G401.6 (cell line): ENCODE measurements around the gene RC3H1.
A peak's percentile ranks its signal among the peaks of the same experiment; 100 is the strongest.
"Not testable (repeated sequence)": the region's sequence is repeated elsewhere in the genome, so short reads cannot be mapped to it uniquely, and the experiment has no call there.

Experiments used
- FAIRE-seq: peaks from 2 replicates; lab custom pipeline; 2012; peaks lifted over from hg19 to GRCh38; lab: Jason Lieb, UNC

RC3H1 gene, protein sequence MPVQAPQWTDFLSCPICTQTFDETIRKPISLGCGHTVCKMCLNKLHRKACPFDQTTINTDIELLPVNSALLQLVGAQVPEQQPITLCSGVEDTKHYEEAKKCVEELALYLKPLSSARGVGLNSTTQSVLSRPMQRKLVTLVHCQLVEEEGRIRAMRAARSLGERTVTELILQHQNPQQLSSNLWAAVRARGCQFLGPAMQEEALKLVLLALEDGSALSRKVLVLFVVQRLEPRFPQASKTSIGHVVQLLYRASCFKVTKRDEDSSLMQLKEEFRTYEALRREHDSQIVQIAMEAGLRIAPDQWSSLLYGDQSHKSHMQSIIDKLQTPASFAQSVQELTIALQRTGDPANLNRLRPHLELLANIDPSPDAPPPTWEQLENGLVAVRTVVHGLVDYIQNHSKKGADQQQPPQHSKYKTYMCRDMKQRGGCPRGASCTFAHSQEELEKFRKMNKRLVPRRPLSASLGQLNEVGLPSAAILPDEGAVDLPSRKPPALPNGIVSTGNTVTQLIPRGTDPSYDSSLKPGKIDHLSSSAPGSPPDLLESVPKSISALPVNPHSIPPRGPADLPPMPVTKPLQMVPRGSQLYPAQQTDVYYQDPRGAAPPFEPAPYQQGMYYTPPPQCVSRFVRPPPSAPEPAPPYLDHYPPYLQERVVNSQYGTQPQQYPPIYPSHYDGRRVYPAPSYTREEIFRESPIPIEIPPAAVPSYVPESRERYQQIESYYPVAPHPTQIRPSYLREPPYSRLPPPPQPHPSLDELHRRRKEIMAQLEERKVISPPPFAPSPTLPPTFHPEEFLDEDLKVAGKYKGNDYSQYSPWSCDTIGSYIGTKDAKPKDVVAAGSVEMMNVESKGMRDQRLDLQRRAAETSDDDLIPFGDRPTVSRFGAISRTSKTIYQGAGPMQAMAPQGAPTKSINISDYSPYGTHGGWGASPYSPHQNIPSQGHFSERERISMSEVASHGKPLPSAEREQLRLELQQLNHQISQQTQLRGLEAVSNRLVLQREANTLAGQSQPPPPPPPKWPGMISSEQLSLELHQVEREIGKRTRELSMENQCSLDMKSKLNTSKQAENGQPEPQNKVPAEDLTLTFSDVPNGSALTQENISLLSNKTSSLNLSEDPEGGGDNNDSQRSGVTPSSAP

DNA sequence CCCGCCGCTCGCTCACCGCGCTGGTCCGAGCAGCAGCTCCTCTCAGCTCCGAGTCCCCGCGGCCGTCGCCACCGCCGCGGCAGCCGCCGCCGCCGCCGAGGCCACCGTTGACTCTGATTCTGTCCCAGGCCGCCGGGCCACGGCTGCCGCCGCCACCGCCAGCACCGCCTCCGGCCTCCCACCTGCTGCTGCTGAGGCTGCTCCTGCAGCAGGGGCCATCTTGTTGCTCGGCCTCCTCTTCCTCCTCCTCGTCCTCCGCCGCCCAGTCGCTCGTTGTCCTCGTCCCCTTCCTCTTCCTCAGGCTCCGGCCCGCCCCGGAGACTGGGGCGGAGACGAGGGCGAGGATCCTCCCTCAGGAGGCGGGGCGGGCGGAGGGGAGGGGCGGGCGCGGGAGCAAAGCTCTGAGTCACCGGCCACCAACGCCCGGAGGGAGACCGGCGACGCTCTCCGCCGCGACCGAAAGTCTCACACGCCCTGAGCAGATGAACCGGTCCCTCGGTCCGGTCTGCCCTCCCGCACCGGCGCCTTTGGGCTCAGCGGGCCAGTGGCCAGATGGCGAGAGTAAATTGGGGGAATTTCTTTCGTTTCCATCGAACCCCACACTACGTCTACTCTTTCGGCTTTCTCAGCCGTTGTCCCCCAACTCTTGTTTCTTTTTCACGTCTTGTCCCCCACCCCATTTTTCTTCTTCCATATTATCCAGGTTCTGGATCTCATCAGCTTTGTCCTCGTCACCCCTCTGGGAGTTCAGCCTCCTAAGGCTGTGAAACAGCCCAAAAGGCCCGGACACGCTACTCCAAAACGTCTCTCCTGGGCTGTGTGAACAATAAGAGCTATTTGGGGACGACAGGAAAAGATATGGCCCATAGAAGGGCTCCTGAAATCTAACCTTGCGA lies at the start of gene RC3H1:
TSS of gene RC3H1 (minus strand) at position 278 of the 896 bp plus-strand sequence. CDS start 29,372 bp downstream, outside the sequence.
- FAIRE-seq = peak; percentile 15

GRCh38 chr1:174070614-174071013 lies 48.5 kb upstream of the RC3H1 start:
- no peak for FAIRE-seq

- FAIRE-seq = no peak
Measured at GRCh38 chr1:174068000-174068399, 45.8 kb upstream of the RC3H1 start.

DNA sequence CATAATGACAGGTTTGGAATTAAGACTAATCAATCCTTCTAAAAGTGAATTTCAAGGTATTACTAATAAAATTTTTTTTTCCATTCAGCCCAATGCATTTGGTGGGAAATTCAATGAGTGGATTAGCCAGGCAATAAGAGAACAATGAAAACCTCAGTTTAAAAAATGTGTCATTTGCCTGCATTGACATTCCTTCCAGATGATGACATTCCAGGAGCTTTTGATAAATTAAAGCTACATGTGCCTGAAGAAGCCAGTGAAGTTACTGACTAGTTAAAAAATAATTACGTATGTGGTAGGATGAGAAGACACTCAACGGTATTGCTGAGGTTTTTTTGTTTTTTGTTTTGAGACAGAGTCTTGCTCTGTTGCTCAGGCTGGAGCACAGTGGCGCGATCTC lies 37.9 kb upstream of the RC3H1 start:
- no peak for FAIRE-seq

DNA sequence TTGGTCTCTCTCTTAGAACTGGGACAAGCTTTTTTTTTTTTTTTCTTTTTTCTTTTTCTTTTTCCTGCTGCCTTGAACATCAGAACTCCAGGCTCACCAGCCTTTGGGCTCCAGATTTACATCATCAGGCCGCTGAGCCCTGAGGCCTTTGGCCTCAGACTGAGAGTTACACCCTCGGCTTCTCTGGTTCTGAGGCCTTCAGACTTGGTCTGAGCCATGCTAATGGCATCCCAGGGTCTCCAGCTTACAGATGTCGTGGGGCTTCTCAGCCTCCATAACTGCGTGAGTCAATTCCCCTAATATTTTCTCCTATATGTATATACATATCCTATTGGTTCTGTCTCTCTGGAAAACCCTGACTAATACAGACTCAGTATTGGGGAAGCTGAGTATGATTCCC lies 36.5 kb upstream of the RC3H1 start:
- FAIRE-seq = no peak

- FAIRE-seq = not testable (repeated sequence)
Measured at GRCh38 chr1:174056609-174057008, 34.5 kb upstream of the RC3H1 start.

DNA sequence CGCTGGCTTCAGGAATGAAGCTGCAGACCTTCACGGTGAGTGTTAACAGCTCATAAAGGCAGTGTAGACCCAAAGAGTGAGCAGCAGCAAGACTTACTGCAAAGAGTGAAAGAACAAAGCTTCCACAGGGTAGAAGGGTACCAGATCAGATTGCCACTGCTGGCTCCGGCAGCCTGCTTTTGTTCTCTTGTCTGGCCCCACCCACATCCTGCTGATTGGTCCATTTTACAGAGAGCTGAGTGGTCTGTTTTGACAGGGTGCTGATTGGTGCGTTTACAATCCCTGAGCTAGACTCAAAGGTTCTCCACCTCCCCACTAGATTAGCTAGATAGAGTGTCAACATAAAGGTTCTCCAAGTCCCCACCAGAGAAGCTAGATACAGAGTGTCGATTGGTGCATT lies 33.6 kb upstream of the RC3H1 start:
- not testable (repeated sequence) for FAIRE-seq

DNA sequence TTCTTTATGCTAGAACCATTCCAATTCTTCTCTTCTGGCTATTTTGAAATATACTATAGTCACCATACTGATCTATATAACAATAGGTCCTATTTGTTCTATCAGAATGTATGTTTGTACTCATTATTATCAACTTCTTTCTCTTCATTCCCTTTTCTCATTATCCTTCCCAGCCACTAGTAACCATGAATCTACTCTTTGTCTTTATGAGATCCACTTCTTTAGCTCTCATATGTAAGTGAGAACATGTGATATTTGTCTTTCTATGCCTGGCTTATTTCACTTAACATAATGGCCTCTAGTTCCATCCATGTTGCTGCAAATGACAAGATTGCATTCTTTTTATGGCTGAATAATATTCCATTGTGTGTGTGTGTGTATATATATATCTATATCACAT lies 31.7 kb upstream of the RC3H1 start:
- no peak for FAIRE-seq

GRCh38 chr1:174052621-174053020 lies 30.5 kb upstream of the RC3H1 start:
- no peak for FAIRE-seq

DNA sequence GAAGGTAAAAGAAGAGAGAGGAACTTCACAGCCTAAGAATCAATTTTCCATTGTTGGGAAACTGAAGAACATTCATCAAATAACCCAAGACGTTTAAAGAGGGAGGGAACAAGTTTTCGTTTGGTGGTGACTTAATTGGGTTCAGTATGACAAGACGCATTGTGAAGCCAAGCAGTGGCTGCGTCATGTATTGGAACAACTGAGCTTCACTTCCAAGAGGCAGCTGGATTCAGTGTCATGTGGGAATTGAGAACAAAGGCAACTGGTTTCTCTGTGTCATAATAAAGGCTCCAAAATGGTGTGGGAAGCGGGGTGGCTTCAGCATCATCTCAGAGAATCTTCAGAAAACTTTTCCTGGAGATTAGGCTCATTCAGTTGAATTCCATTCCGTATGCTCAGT lies 29.8 kb upstream of the RC3H1 start:
- FAIRE-seq = no peak

- FAIRE-seq = no peak
Measured at GRCh38 chr1:174049514-174049913, 27.4 kb upstream of the RC3H1 start.

DNA sequence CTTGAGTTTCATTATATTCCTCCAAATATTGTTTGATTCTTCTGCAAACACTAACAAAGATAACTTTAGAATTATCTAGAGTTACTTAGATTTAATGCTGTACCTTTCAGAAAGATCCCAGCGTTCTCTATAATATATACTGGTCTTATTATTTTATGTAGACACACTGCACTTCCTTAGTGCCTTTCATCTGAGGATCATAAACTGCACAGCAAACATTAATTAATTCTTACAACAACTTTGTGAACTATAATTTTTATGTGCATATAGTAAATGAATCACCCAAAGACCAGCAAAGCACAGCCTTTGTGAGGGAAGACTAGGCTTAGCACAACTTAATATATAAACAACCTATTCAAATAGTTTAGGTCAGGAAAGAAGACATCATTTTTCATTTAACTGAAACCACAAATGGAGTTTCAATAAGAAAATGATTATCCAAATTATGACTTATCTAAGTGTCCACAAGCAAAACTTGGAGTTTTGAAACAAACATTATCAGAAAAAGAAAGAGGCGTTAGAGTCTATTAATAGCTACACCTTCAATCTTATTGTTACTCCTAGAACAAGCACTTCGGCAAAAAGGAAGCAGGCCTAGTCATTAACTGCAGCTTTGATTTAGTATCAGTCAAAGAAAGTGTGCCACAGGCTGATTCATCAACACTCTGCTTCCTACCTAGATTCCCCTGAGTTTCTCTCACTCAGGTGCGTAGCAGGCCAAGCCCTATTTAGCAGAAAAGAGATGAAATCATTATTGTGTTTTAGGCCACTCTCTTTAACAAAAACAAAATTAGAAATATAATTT lies 22.5 kb upstream of the RC3H1 start:
- no peak for FAIRE-seq

GRCh38 chr1:174042509-174042908 lies 20.4 kb upstream of the RC3H1 start:
- FAIRE-seq = not testable (repeated sequence)

DNA sequence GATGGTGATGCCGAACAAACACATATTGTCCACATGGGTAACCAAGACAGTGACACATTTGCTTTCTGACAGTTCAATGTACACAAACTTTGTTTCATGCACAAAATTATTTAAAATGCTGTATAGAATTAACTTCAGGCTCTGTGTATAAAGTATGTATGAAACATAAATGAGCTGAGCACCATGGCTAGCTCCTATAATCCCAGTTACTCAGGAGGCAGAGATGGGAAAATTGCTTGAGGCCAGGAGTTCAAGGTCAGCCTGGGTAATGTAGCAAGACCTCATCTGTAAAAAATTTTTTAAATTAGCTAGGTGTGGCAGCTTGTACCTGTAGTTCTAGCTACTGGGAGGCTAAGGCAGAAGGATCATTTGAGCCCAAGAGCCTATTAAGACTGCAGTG lies 19.2 kb upstream of the RC3H1 start:
- no peak for FAIRE-seq

DNA sequence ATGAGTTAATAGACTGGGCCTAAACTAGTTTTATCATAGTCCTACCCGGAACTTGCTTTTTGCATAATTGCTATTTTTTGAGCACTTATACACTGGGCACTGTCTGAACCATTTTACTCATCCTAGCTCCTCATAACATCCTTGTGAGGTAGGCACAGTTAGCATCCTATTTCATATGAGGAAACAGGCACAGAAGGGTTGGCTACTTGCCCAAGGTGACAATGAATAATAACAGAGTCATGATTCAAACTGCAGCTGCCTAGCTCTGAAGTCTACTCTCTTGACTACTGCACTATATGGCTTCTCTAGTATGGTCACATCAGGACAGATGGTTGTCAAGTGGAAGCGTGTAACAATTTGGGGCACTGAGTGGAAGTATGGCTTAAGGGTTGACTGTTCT lies 18.2 kb upstream of the RC3H1 start:
- FAIRE-seq = no peak

DNA sequence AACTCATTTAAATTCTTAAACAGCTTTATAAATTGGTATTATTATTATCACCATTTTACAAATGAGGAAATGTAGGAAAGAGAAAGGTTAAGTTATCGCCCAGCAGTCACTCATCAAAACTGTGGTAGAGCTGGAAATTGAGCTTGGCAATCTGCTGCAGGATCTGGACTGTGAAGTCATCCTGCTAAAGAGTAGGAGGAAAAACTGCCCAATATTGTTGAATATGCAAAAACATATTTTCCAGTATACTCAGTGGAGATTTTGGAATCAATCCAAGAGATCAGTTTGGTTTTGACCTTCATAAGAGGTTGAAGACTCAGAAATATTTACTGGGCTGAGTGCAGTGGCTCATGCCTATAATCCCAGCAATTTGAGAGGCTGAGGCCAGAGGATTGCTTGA lies 16.9 kb upstream of the RC3H1 start:
- FAIRE-seq = no peak

DNA sequence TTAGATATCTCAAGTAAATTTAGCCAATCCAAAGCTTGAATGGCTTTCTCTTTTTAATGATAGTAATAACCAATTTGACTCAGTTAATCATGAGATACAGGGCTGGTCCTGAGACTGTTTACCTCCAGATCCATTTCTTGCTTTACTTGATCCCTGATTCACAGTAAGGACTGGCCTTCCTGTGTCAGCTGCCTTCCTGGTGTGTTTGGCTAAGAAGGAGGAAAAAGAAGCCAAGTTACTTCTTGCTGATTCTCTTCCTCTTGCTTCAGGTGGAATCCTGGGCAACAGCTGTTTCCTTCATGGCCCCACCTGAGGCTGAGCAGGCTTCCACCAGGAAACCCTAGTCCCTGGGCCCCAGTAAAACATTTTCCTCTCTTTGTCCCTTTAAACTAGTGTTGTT lies 14.6 kb upstream of the RC3H1 start:
- FAIRE-seq = no peak

DNA sequence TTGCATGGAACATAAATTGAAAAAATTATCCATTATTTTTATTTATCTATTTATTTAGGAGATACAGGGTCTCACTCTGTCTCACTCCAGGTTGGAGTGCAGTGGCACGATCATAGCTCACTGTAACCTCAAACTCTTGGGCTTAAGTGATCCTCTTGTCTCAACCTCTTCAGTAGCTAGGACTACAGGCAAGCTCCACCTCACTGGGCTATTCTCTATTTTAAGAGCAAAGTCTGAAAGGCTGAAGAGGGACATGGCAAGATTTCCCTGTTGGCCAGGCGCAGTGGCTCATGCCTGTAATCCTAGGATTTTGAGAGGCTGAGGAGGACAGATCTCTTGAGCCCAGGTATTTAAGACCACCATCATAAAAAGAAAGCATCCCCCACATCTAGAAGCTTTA lies 14.0 kb upstream of the RC3H1 start:
- FAIRE-seq = no peak

- FAIRE-seq = no peak
Measured at GRCh38 chr1:174032671-174033222, 10.6 kb upstream of the RC3H1 start.

- no peak for FAIRE-seq
Measured at GRCh38 chr1:174031099-174031498, 8.9 kb upstream of the RC3H1 start.

- FAIRE-seq = no peak
Measured at GRCh38 chr1:174028495-174028894, 6.3 kb upstream of the RC3H1 start.
